HepG2 (cell line): Measurements from ENCODE around the gene GRP. TPM values are rescaled to one million over a fixed set of nuclear protein-coding genes. Genes with fewer than 3 reads are reported as not detected.

Experiments used
- ATAC-seq: fragments of 200-7000 bp; cut with Tn5 transposase; 3 replicates; pipeline ENCODE4 v1.9.1; 2020; ENCODE audit warnings: mild to moderate bottlenecking, moderate library complexity
- BruUV-seq: library from RNA; stranded (reverse); fragments of 400-500 nt; replicated peaks from 2 replicates; lab custom pipeline; 2021; lab: Mats Ljungman, UMichigan
- CTCF ChIA-PET: fragments of 300-600 bp; formaldehyde crosslinking; extraction: SDS; loops from one replicate; lab custom pipeline; 2021; ENCODE audit warnings: low total read pairs, inconsistent platforms, low intra/inter-chr PET ratio; lab: Yijun Ruan, JAX
- POLR2A ChIA-PET: fragments of 350-600 bp; sonication (Branson Sonifier 250); formaldehyde crosslinking; loops from one replicate; lab custom pipeline; 2020; ENCODE audit warnings: antibody characterized with exemption, inconsistent platforms; lab: Yijun Ruan, JAX
- DNase-seq: peaks from one replicate; pipeline ENCODE4 v3.0.0-alpha.2; 2015; ENCODE audit warnings: low spot score
- FAIRE-seq: peaks from 3 replicates; lab custom pipeline; 2011; peaks lifted over from hg19 to GRCh38; lab: Jason Lieb, UNC
- H2AFZ ChIP-seq: one replicate; pipeline ENCODE4 v1.6.1; 2011; ENCODE audit warnings: low read length, inconsistent platforms
- H3K27ac ChIP-seq: fragments of 300-600 bp; 3 replicates; pipeline ENCODE4 v1.8.0; 2011; ENCODE audit warnings: mixed run types, mild to moderate bottlenecking, mixed read lengths, low read length, inconsistent platforms; ENCODE audit not compliant: insufficient read depth; ENCODE audit errors: extremely low read length
- H3K27me3 ChIP-seq, 2 experiments: fragments of 200-600 bp in 1 of 2; 2 replicates in 1 of 2; 3 replicates in 1 of 2; pipeline versions ENCODE4 v1.6.0 to v1.8.0; 2011; ENCODE audit warnings: low read length in 2 of 2, mild to moderate bottlenecking in 2 of 2, moderate library complexity in 2 of 2, inconsistent platforms in 1 of 2; ENCODE audit not compliant: insufficient read depth in 2 of 2, control insufficient read depth in 1 of 2
- H3K36me3 ChIP-seq, 2 experiments: fragments of 200-600 bp in 1 of 2; replicated peaks in 1 of 2; 2 replicates in 1 of 2; 3 replicates in 1 of 2; pipeline versions ENCODE4 v1.5.1 to v1.8.0; 2011; ENCODE audit warnings: low read length in 2 of 2, inconsistent platforms in 1 of 2; ENCODE audit not compliant: insufficient read depth in 2 of 2, control insufficient read depth in 1 of 2
- H3K4me1 ChIP-seq: 2 replicates; pipeline ENCODE4 v1.5.1; 2012; ENCODE audit warnings: low read length, inconsistent platforms; ENCODE audit not compliant: insufficient read depth
- H3K4me2 ChIP-seq: 2 replicates; pipeline ENCODE4 v1.6.0; 2011; ENCODE audit warnings: low read depth, low read length, inconsistent platforms
- H3K4me3 ChIP-seq, 3 experiments: fragments of 200-600 bp in 1 of 3; sonication (generic), shearing (Covaris generic) in 1 of 3; replicated peaks in 1 of 3; 2 replicates each; pipeline ENCODE4 v1.5.1; 2011 to 2016; ENCODE audit warnings: low read length in 3 of 3, inconsistent platforms in 2 of 3, low read depth in 2 of 3, mild to moderate bottlenecking in 2 of 3, control low read depth in 1 of 3, mixed read lengths in 1 of 3; ENCODE audit not compliant: insufficient read depth in 1 of 3
- H3K79me2 ChIP-seq: one replicate; pipeline ENCODE4 v1.6.1; 2011; ENCODE audit warnings: low read length, inconsistent platforms; ENCODE audit not compliant: insufficient read depth
- H3K9ac ChIP-seq: 2 replicates; pipeline ENCODE4 v1.6.0; 2011; ENCODE audit warnings: mild to moderate bottlenecking, low read depth, low read length, inconsistent platforms; ENCODE audit not compliant: insufficient read depth
- H3K9me3 ChIP-seq: 2 replicates; pipeline ENCODE4 v1.5.1; 2012; ENCODE audit warnings: mild to moderate bottlenecking, low read length
- H4K20me1 ChIP-seq: 2 replicates; pipeline ENCODE4 v1.6.0; 2011; ENCODE audit warnings: inconsistent platforms, mild to moderate bottlenecking, low read length, moderate library complexity; ENCODE audit not compliant: insufficient read depth
- BORCS8-MEF2B ChIP-seq: sonication (generic); formaldehyde crosslinking; IDR thresholded peaks from 2 replicates; pipeline ENCODE4 v1.8.0; 2022; ENCODE audit warnings: mild to moderate bottlenecking, missing genetic modification reagents
- FOSL2 ChIP-seq: sonication (generic); formaldehyde crosslinking; IDR thresholded peaks from 2 replicates; pipeline ENCODE4 v1.4.0; 2020; ENCODE audit warnings: missing genetic modification reagents
- KAT8 ChIP-seq: IDR thresholded peaks from 2 replicates; pipeline ENCODE4 v1.6.1; 2016; ENCODE audit warnings: missing genetic modification reagents, missing compliant biosample characterization
- MED8 ChIP-seq: sonication (generic); formaldehyde crosslinking; IDR thresholded peaks from 2 replicates; pipeline ENCODE4 v1.8.1; 2023; ENCODE audit warnings: mild to moderate bottlenecking, missing genetic modification reagents; ENCODE audit not compliant: insufficient replicate concordance
- MYC ChIP-seq: sonication (generic); formaldehyde crosslinking; IDR thresholded peaks from 2 replicates; pipeline ENCODE4 v1.9.0; 2021; ENCODE audit warnings: missing genetic modification reagents, borderline replicate concordance
- TBL1XR1 ChIP-seq: fragments of 150-350 bp; IDR thresholded peaks from 2 replicates; pipeline ENCODE4 v1.6.1; 2014; ENCODE audit warnings: borderline replicate concordance, low read length; ENCODE audit not compliant: partially characterized antibody
- ZNF121 ChIP-seq: sonication (generic); formaldehyde crosslinking; IDR thresholded peaks from 2 replicates; pipeline ENCODE4 v1.5.0; 2020; ENCODE audit warnings: mild to moderate bottlenecking, missing genetic modification reagents
- ZNF430 ChIP-seq: sonication (generic); formaldehyde crosslinking; IDR thresholded peaks from 2 replicates; pipeline ENCODE4 v1.9.0; 2021; ENCODE audit warnings: mild to moderate bottlenecking, missing genetic modification reagents
- WGBS: methylation state at CpG from one replicate; pipeline ENCODE4 v1.1.6; 2017; ENCODE audit warnings: low lambda C conversion rate; 5-methylcytosine and 5-hydroxymethylcytosine counted together
- in situ Hi-C: cut with HindIII; loops from 2 replicates; pipeline ENCODE4 v1.10.0; 2017; ENCODE audit warnings: low pct_unique_long_range_greater_than_20kb; ENCODE audit not compliant: extremely low pct_ligation_motif_present
- intact Hi-C: fragments of 100-400 bp; cut with micrococcal nuclease; formaldehyde crosslinking; loops from one replicate; pipeline ENCODE4 v1.10.0; 2022; ENCODE audit not compliant: unreplicated experiment
- polyA plus RNA-seq, 8 experiments: library from polyadenylated mRNA; depleted of rRNA in 3 of 8; stranded (reverse) in 7 of 8; unstranded in 1 of 8; fragments of >200 nt; fragmentation: Illumina TruSeq in 4 of 8; extraction: Trizol in 4 of 8; gene quantifications; 2 replicates each; pipeline versions ENCODE4 v1.2.1 to v1.2.3, GENCODE V29; 2011 to 2016; ENCODE audit warnings: low read depth in 4 of 8, missing spikeins in 1 of 8, mixed read lengths in 1 of 8; ENCODE audit not compliant: insufficient read depth in 1 of 8
- total RNA-seq, 5 experiments: library from RNA; depleted of rRNA; stranded (reverse); fragments of >200 nt; fragmentation: Illumina TruSeq; extraction: Trizol; gene quantifications; 2 replicates each; pipeline ENCODE4 v1.2.3, GENCODE V29; 2016; ENCODE audit warnings: low read depth in 1 of 5
- TF ChIP-seq, protein P1 (sequence below): fragments of 450-650 bp; IDR thresholded peaks from 2 replicates; pipeline ENCODE4 v1.6.1; 2017; ENCODE audit warnings: mild to moderate bottlenecking

GRP gene
- total and polyA plus RNA-seq, 2 of the 13 experiments (the other 11 are each of a cell fraction or from before 2014, with no cell fraction given) = not detected

DNA sequence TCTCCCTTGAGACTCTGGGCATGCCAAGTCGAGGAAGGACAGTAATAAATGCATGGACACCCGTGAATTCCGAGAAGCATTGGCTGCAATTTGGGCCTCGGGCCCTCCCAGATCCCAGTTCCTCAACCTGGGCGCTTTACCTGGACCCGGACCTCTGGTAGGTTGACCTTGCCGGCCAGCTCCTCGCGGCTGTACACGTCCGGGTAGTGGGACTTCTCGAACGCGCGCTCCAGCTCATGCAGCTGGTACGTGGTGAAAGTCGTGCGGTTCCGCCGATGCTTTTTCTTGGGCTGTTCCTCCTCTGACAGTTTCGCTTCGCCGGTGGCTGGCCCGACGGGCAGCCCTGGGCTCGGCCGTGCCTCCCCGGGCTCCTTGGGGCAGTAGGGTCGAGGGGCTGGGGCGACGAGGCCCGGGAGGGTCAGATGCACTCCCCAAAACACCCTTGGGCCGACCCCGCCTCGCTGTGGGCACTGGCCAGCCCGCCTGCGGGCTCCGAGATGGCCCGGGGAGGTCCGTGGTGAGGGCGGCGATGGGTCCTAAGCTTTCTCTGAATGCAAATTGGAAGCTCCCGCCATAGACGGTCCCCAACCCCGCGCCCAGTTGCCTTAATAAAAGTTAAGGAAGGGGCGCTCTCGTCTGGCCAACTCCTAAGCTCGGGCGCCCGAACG lies 52.4 kb downstream of the GRP start (continued):
- TF ChIP-seq, protein P1, sequence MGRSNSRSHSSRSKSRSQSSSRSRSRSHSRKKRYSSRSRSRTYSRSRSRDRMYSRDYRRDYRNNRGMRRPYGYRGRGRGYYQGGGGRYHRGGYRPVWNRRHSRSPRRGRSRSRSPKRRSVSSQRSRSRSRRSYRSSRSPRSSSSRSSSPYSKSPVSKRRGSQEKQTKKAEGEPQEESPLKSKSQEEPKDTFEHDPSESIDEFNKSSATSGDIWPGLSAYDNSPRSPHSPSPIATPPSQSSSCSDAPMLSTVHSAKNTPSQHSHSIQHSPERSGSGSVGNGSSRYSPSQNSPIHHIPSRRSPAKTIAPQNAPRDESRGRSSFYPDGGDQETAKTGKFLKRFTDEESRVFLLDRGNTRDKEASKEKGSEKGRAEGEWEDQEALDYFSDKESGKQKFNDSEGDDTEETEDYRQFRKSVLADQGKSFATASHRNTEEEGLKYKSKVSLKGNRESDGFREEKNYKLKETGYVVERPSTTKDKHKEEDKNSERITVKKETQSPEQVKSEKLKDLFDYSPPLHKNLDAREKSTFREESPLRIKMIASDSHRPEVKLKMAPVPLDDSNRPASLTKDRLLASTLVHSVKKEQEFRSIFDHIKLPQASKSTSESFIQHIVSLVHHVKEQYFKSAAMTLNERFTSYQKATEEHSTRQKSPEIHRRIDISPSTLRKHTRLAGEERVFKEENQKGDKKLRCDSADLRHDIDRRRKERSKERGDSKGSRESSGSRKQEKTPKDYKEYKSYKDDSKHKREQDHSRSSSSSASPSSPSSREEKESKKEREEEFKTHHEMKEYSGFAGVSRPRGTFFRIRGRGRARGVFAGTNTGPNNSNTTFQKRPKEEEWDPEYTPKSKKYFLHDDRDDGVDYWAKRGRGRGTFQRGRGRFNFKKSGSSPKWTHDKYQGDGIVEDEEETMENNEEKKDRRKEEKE = no peak
- TF ChIP-seq BORCS8-MEF2B (no peak), TBL1XR1 (no peak), MED8 (CRISPR knock-in tag) (no peak)

DNA sequence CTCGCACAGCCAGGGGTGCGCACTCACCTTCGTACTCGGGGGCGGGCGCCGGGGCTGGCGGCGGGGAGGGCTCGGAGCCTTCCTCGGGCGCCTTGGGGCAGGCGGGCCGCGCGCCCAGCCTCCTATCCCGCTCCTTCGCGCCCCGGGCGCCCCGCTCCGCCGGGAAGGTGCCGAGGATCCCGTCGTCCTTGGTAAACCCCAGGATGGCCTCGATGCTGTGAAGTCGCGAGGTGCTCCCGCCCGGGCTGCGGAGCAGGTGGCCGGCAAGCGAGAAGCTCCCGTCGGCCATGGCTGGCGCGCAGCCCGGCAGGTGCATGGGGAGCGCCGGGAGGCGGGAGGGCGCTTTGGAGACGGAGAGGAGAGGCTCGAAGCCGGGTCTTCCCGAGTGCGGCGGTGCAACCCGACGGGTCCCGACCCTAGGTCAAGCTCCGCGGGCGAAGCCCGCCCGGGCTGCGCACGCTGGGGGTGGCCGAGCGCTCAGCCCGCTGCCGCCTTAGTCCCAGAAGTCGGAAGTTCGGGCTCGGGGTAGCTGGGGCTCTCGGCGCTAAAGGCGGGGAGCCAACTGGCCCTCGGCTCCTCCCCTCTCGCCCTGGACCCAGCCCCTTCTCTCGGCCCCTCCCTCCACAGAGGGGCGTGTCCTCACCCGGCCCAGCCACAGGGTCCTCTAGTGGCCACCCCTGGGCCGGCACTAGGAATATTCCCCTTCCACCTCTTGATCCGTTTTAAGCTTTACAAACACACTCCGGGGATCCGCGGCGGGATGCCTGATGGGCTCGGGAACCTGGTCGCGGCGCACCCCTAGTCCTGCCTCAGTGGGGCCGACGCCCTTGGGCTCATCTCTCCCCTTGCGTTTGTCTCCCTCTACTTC lies 53.2 kb downstream of the GRP start, which contains the start of gene RAX:
Gene RAX (minus strand): TSS at position 564 of the 868 bp plus-strand sequence. CDS start 248 bp downstream, at position 316.
- ChIA-PET POLR2A (no interaction called here), CTCF (no interaction called here)
- Histone ChIP-seq H3K4me1 (no peaks in the 10 kb centered on the region), H4K20me1 (no peaks in the 10 kb centered on the region), H3K36me3 (no peaks in the 10 kb centered on the region), H3K4me3 (no peak within 1 kb of the TSS), H3K9me3 (no peaks in the 10 kb centered on the region), H2AFZ (no peak within 1 kb of the TSS), H3K4me2 (no peak within 1 kb of the TSS), H3K27me3 (peaks cover 6 to 73% of the 10 kb centered on the region in 2 experiments), H3K79me2 (no peaks in the 10 kb centered on the region), H3K9ac (no peak within 1 kb of the TSS), H3K27ac (no peak within 1 kb of the TSS)
- ATAC-seq = peak; percentile 19; the same call in 2 of the 3 replicates
- WGBS = 73% methylated on average over 53 of the region's 88 CpGs
- no TSS peak for BruUV-seq
- no peak for TF ChIP-seq ZNF121
- TF ChIP-seq ZNF430 (CRISPR knock-in tag) = no peak
- no peak for TF ChIP-seq KAT8 (CRISPR knock-in tag)
- no peak for TF ChIP-seq MYC (CRISPR knock-in tag)
- TF ChIP-seq FOSL2 (CRISPR knock-in tag) = no peak
- no peak for FAIRE-seq
- in situ Hi-C loops = no loop called here
- intact Hi-C loops = no loop called here
- DNase-seq = no peak
